Measurements from ENCODE around the gene CDK5RAP2. TPM values are rescaled to one million over a fixed set of nuclear protein-coding genes. Genes with fewer than 3 reads are reported as not detected.

Gene CDK5RAP2
- total and polyA plus RNA-seq, 9 of the 15 experiments (the other 6 are each of a cell fraction or from before 2014, with no cell fraction given), result 19.9 to 68.8 (median 42.2) TPM

GRCh38 chr9:120622790-120623189 lies 42.8 kb upstream of the CDK5RAP2 start:
- no peaks in the 10 kb centered on the region for H3K4me1 ChIP-seq (replicated peaks in 1 of 2; ENCODE audit: control insufficient read depth in 2 of 2, insufficient read depth in 2 of 2, low read length in 2 of 2)
- ATAC-seq, result no peak
- no peak overlapping the region for H3K9ac ChIP-seq (ENCODE audit: insufficient read depth in 1 of 2, low read depth in 2 of 2, low read length in 2 of 2)
- CTCF ChIA-PET (ENCODE audit: low intra/inter-chr PET ratio), result interaction anchor here (0.7 kb wide), 1 partner anchor 12 kb away, joined by 3 read pairs; no protein-coding TSS in a partner anchor
- no peaks in the 10 kb centered on the region for H4K20me1 ChIP-seq (replicated peaks; ENCODE audit: control insufficient read depth, insufficient read depth, low read length)
- no TSS peak for BruUV-seq (replicated peaks)
- no peaks in the 10 kb centered on the region for H3K9me1 ChIP-seq (ENCODE audit: control insufficient read depth, insufficient read depth, low read length)
- POLR2A ChIA-PET, result interaction anchor here (0.8 kb wide), 1 partner anchor 19 kb away, joined by 3 read pairs; no protein-coding TSS in a partner anchor
- TF ChIP-seq U2AF1 (optimal IDR thresholded peaks at IDR 0.05; ENCODE audit: low read depth, low read length) (no peak), HNRNPK (IDR thresholded peaks at IDR 0.05; ENCODE audit: low read depth, low read length, poor library complexity, severe bottlenecking) (no peak), ZNF3 (CRISPR knock-in tag; IDR thresholded peaks at IDR 0.05) (no peak), RB1 (IDR thresholded peaks at IDR 0.05; ENCODE audit: low read depth) (no peak), THRAP3 (IDR thresholded peaks at IDR 0.05; ENCODE audit: borderline replicate concordance) (no peak), CBX3 (IDR thresholded peaks at IDR 0.05; ENCODE audit: borderline replicate concordance in 1 of 2, low read length in 2 of 2) (no peak), CEBPG (CRISPR knock-in tag; IDR thresholded peaks at IDR 0.05) (no peak), CEBPG (tag; conservative IDR thresholded peaks at IDR 0.05 in 1 of 2, IDR thresholded peaks at IDR 0.05 in 1 of 2) (peak; percentile 60 to 69), ZNF785 (CRISPR knock-in tag; IDR thresholded peaks at IDR 0.05) (no peak), CEBPB (tag; IDR thresholded peaks at IDR 0.05) (0 out of 2 replicates have a peak, but pooled peaks have one; percentile 51), MCM2 (IDR thresholded peaks at IDR 0.05; ENCODE audit: low read depth) (no peak), GMEB1 (CRISPR knock-in tag; IDR thresholded peaks at IDR 0.05) (no peak), ZNF263 (CRISPR knock-in tag; IDR thresholded peaks at IDR 0.05; ENCODE audit: borderline replicate concordance) (no peak), PHB2 (IDR thresholded peaks at IDR 0.05; ENCODE audit: low read depth) (no peak), ATF3 (IDR thresholded peaks at IDR 0.05) (peak; percentile 71), ATF3 (CRISPR knock-in tag; conservative IDR thresholded peaks at IDR 0.05) (no peak), ZNF232 (CRISPR knock-in tag; IDR thresholded peaks at IDR 0.05) (no peak)
- TF ChIP-seq, protein P1, sequence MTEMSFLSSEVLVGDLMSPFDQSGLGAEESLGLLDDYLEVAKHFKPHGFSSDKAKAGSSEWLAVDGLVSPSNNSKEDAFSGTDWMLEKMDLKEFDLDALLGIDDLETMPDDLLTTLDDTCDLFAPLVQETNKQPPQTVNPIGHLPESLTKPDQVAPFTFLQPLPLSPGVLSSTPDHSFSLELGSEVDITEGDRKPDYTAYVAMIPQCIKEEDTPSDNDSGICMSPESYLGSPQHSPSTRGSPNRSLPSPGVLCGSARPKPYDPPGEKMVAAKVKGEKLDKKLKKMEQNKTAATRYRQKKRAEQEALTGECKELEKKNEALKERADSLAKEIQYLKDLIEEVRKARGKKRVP (CRISPR knock-in tag; IDR thresholded peaks at IDR 0.05), result no peak
- no peak overlapping the region for H3K4me2 ChIP-seq (ENCODE audit: insufficient read depth, low read length)
- no peaks in the 10 kb centered on the region for H3K27me3 ChIP-seq (ENCODE audit: control insufficient read depth in 2 of 2, insufficient read depth in 2 of 2, low read length in 2 of 2)
- no peak overlapping the region for H2AFZ ChIP-seq (ENCODE audit: low read depth, low read length)
- in situ Hi-C loops (cut with MboI), result loop anchor here (25.0 kb wide), 1 partner anchor 315 kb away; the partner anchor contains the start of gene TRAF1
- intact Hi-C loops (cut with micrococcal nuclease), result no loop called here
- H3K27ac ChIP-seq (ENCODE audit: extremely low read depth, low read depth, low read length), result no peak overlapping the region
- FAIRE-seq, result no peak
- no peaks in the 10 kb centered on the region for H3K9me3 ChIP-seq (replicated peaks; ENCODE audit: control insufficient read depth, insufficient read depth, low read depth, low read length)
- H3K4me3 ChIP-seq, result no peak overlapping the region
- no peaks in the 10 kb centered on the region for H3K36me3 ChIP-seq (ENCODE audit: control insufficient read depth, insufficient read depth, low read length)
- H3K79me2 ChIP-seq (ENCODE audit: control insufficient read depth, insufficient read depth, low read length), result no peaks in the 10 kb centered on the region
- no peak for DNase-seq (ENCODE audit: extremely low read depth in 1 of 4, low spot score in 3 of 4)

Measured in K562 (cell line).